GM12801 (cell line): ENCODE results near the gene PIGB.

Experiments
- CTCF ChIP-seq: IDR thresholded peaks from one replicate; pipeline ENCODE4 v1.5.1; 2011; ENCODE audit warnings: control low read depth; ENCODE audit not compliant: insufficient read length; ENCODE audit errors: extremely low read depth

PIGB gene

DNA sequence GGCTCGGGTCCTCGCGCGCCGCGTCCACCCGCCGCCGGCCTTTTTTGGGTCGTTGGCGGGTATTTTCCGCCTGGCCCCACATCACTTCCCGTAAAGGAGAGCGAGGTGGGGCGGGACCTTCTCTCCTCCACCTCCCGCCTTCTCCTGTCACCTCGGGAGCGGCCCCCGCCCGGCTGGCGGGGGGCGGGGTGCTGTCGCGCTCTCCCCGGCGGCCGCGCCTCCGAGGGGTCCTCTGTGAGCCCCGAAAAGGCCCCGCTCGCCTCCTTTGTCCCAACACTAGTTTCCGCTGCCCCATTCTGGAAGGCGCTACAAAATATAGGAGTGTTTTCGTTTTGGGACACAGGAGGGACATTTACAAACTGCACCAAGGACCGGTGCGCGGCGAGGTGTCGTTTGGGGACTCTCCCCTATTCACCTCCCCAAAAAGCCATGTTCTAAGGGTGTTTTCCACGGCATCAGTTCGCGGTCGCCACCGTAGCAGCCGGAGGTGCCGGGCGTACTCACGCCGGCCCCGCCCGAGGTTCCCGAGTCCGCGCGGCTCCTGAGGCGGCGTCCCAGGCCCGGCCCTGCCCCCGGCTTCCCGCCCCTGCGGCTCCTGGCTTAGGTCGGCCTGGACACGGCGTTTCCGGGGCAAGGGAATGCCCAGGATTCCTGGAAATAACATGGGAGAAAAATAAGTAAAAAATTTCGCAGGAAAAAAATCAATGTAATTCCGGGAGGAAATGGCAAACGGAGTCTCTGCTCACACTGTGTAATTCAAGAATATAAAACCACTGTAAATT lies 29.1 kb upstream of the PIGB start, which contains the start of gene RAB27A:
TSS of gene RAB27A (minus strand) at position 68 of the 782 bp plus-strand sequence. CDS start 54,879 bp downstream, outside the sequence.
- TF ChIP-seq CTCF, result no peak

GRCh38 chr15:55290528-55291057 lies 28.4 kb upstream of the PIGB start:
- TF ChIP-seq CTCF, result no peak

DNA sequence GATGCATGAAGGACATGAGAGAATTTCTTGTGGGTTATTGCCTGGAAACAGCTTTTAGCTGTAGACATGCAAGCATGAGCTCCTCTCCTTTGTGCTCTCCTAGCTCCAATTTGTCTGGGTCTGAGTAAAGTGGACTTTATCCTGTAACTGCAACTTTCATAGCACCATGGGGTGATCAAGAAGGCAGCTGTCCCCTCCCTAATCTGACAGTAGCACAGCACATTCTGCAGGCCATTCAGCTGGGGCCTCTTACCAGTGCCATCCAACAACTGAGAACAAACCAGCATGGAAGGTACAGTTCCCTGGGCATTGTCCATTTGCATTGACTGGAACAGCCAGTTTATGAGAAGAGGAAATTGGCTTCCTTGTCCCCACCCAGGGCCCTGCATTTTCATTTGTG lies 21.7 kb upstream of the PIGB start:
- no peak for TF ChIP-seq CTCF

DNA sequence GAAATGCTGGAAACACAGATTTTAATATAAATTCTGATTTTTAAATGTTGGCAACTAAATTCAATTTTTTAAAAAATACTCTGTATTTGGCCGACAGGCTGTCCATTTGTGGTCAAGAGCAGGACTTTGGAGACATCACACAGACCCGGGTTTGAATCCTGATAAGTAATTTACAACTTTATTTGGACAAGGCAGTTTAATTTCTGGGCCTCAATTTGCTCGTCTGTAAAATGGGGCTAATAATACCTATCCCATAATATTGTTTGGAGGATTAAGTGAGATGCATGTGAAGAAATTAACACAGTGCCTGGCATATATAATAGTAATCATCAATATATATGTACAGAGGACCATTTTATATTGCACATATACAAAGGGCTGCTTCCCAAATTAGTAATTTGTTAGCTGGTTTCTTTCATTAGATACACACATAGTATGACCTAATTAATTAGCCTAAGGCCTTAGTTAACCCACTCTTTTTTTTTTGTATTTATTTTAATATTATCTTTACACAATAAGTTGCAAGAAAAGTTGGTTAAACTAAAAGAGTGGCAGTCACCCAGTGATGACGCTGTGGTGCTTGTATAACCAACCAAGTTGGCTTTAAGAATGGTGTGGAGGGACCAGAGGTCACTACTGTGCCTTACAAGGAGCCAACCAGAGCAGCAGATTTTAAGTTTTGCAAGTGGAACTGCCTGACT lies 665 bp downstream of the PIGB start:
- no peak for TF ChIP-seq CTCF

DNA sequence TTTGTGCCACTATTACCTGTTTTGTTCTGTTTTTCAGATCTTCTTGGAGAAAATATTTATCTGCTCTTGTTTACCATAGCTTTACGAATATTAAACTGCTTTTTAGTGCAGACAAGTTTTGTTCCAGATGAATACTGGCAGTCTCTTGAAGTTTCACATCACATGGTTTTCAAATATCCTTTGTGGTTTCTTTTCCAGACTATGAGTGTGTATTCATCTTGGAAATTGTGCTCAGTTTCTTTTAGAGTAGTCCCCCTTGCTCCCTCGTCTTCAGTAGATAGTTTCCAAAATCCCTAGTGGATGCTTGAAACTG lies 1.2 kb downstream of the PIGB start:
- TF ChIP-seq CTCF, result no peak

- no peak for TF ChIP-seq CTCF
Observed at GRCh38 chr15:55320963-55321362, 1.9 kb downstream of the PIGB start.

DNA sequence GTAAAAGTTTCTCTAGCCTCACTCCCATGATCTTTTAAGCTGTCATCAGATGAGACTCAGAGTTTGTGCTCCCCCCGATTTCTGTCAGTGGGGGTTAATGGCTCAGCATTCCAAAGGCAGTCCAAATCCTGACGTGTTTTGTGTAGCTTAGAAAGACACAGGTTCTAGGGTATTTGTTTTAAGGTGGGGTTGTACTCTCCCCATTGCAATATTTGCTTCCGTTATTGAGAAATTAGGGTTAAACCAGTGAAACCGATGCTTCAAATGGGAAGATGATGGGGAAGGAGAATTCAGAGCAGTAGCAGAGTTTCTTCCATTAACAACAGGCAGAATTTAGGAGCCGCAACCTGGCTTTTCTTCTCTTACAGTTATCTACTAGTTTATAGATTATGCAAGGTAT lies 3.4 kb downstream of the PIGB start:
- no peak for TF ChIP-seq CTCF
